ENCODE measurements around the gene KCNIP1.

DNA sequence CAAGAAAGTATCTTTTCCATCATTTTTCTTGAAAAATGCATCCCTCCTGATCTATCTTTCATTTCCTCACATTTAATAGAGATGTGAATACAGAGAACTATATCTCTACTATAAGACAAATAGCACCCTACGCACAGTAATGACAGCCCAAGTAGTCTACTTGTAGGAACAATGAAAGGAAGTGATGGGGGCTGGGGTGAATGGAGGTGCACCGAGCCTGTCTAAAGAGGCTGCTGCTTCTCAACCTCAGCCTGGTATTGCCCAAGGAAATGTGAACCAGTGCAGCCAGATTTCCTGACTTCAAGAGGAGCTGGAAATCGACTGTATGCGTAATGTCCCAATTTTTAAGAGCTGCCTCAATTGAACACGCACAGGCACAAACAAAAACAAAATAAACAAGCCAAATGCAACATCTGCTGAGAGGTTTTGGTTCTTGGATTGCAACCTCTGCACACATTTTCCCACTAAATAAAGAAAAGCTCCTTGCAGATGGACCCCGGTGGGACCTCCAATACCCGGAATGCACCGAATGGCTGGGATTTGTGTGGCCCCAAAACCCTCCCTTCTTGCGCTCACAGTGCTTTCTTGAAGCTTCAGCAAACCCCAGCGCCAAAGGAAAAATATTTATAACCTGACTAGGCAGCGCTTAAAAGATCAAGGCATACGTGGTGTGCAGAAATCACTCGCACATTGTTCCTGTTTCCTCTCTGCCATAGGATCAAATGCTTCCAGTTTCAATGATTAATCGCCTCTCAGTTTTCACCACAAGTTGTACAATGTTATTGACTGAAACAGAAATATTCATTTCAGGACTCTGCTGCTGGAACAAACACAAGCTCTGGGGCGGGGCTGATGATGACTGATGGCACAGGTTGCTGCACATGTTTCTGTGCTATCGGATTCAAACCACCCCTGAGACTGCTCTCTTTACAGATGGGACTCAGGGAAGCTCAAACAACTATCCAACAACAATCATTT is 68.3 kb downstream of the KCNIP1 start:
- TF ChIP-seq, protein P1, sequence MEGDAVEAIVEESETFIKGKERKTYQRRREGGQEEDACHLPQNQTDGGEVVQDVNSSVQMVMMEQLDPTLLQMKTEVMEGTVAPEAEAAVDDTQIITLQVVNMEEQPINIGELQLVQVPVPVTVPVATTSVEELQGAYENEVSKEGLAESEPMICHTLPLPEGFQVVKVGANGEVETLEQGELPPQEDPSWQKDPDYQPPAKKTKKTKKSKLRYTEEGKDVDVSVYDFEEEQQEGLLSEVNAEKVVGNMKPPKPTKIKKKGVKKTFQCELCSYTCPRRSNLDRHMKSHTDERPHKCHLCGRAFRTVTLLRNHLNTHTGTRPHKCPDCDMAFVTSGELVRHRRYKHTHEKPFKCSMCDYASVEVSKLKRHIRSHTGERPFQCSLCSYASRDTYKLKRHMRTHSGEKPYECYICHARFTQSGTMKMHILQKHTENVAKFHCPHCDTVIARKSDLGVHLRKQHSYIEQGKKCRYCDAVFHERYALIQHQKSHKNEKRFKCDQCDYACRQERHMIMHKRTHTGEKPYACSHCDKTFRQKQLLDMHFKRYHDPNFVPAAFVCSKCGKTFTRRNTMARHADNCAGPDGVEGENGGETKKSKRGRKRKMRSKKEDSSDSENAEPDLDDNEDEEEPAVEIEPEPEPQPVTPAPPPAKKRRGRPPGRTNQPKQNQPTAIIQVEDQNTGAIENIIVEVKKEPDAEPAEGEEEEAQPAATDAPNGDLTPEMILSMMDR (IDR thresholded peaks at IDR 0.05; ENCODE audit: poor library complexity, severe bottlenecking), result no peak
- no peak for TF ChIP-seq POLR2AphosphoS5 (IDR thresholded peaks at IDR 0.05)
- no peak for TF ChIP-seq EZH2 (IDR thresholded peaks at IDR 0.05; ENCODE audit: borderline replicate concordance, insufficient read depth, low read length, poor library complexity, severe bottlenecking)
- TF ChIP-seq EP300 (conservative IDR thresholded peaks at IDR 0.05; ENCODE audit: poor library complexity, severe bottlenecking), result no peak
